Endothelial cell of umbilical vein (primary cell): ENCODE data around the gene CNTNAP2. TPM values are rescaled to one million over a fixed set of nuclear protein-coding genes. Genes with fewer than 3 reads are reported as not detected.

Experiments
- BruUV-seq: library from RNA; stranded (reverse); fragments of 400-500 nt; replicated peaks from 2 replicates; lab custom pipeline; 2021; lab: Mats Ljungman, UMichigan
- CTCF ChIA-PET: fragments of 300-600, 350-600 bp; sonication (Branson Sonifier 250); formaldehyde crosslinking; loops from one replicate; lab custom pipeline; 2021; ENCODE audit warnings: antibody characterized with exemption, inconsistent platforms; lab: Charles Lee
- POLR2A ChIA-PET: fragments of 300-600, 350-600 bp; sonication (Branson Sonifier 250); formaldehyde crosslinking; loops from one replicate; lab custom pipeline; 2021; ENCODE audit warnings: antibody characterized with exemption, inconsistent platforms; lab: Charles Lee
- DNase-seq: peaks from one replicate; pipeline ENCODE4 v3.0.0-alpha.2; 2011; ENCODE audit warnings: low read depth, low spot score
- FAIRE-seq: peaks from 2 replicates; lab custom pipeline; 2011; peaks lifted over from hg19 to GRCh38; lab: Jason Lieb, UNC
- H2AFZ ChIP-seq: 2 replicates; pipeline ENCODE4 v1.6.0; 2012; ENCODE audit warnings: low read depth, low read length, control low read depth, inconsistent platforms
- H3K27ac ChIP-seq: 2 replicates; pipeline ENCODE4 v1.5.1; 2011; ENCODE audit warnings: low read depth, mild to moderate bottlenecking, control low read depth, low read length, moderate library complexity; ENCODE audit not compliant: insufficient read depth
- H3K27me3 ChIP-seq, 2 experiments: 2 replicates each; pipeline versions ENCODE4 v1.6.0 to v1.6.1; 2011; ENCODE audit warnings: low read length in 2 of 2, mixed read lengths in 1 of 2; ENCODE audit not compliant: control insufficient read depth in 2 of 2, insufficient read depth in 2 of 2
- H3K36me3 ChIP-seq, 2 experiments: 2 replicates in 1 of 2; 3 replicates in 1 of 2; pipeline ENCODE4 v1.5.1; 2011; ENCODE audit warnings: low read length in 2 of 2, mild to moderate bottlenecking in 1 of 2, moderate library complexity in 1 of 2; ENCODE audit not compliant: control insufficient read depth in 2 of 2, insufficient read depth in 2 of 2; ENCODE audit errors: extremely low read depth in 1 of 2
- H3K4me1 ChIP-seq: 3 replicates; pipeline ENCODE4 v1.5.1; 2011; ENCODE audit warnings: mild to moderate bottlenecking, low read length; ENCODE audit not compliant: control insufficient read depth, insufficient read depth; ENCODE audit errors: extremely low read depth
- H3K4me2 ChIP-seq: 2 replicates; pipeline ENCODE4 v1.6.1; 2011; ENCODE audit warnings: low read length, control low read depth, mixed read lengths; ENCODE audit not compliant: insufficient read depth
- H3K4me3 ChIP-seq, 3 experiments: fragments of 200-600 bp in 1 of 3; sonication (generic), shearing (Covaris generic) in 1 of 3; replicated peaks in 1 of 3; 2 replicates each; pipeline ENCODE4 v1.5.1; 2011 to 2016; ENCODE audit warnings: control low read depth in 3 of 3, low read length in 3 of 3, mild to moderate bottlenecking in 2 of 3, inconsistent platforms in 1 of 3, low read depth in 1 of 3, moderate library complexity in 1 of 3; ENCODE audit not compliant: insufficient read depth in 1 of 3
- H3K79me2 ChIP-seq: 2 replicates; pipeline ENCODE4 v1.6.0; 2012; ENCODE audit warnings: low read length, inconsistent platforms; ENCODE audit not compliant: control insufficient read depth, insufficient read depth
- H3K9ac ChIP-seq: replicated peaks from 2 replicates; pipeline ENCODE3; 2011; ENCODE audit warnings: low read length, control low read depth; ENCODE audit not compliant: insufficient read depth; ENCODE audit errors: extremely low read depth
- H3K9me1 ChIP-seq: replicated peaks from 3 replicates; pipeline ENCODE4 v1.6.0; 2011; ENCODE audit warnings: mild to moderate bottlenecking, low read length; ENCODE audit not compliant: control insufficient read depth, insufficient read depth; ENCODE audit errors: extremely low read depth
- H3K9me3 ChIP-seq: replicated peaks from 2 replicates; pipeline ENCODE4 v1.5.1; 2012; ENCODE audit warnings: low read length, inconsistent platforms; ENCODE audit not compliant: control insufficient read depth, insufficient read depth
- H4K20me1 ChIP-seq: replicated peaks from 2 replicates; pipeline ENCODE3; 2011; ENCODE audit warnings: mild to moderate bottlenecking, low read length; ENCODE audit not compliant: control insufficient read depth, insufficient read depth; ENCODE audit errors: extremely low read depth
- CTCF ChIP-seq, 2 donors: IDR thresholded peaks; 1 replicate in 1 of 2; 2 replicates in 1 of 2; pipeline ENCODE4 v1.5.1; 2011; ENCODE audit warnings: low read length in 2 of 2, mild to moderate bottlenecking in 2 of 2, moderate library complexity in 2 of 2, control low read depth in 1 of 2, inconsistent platforms in 1 of 2, low read depth in 1 of 2; ENCODE audit not compliant: insufficient read depth in 1 of 2; ENCODE audit errors: extremely low read depth in 1 of 2
- EZH2 ChIP-seq: IDR thresholded peaks from 2 replicates; pipeline ENCODE4 v1.6.1; 2012; ENCODE audit warnings: borderline replicate concordance, low read depth, mild to moderate bottlenecking, moderate library complexity, low read length, inconsistent platforms; ENCODE audit not compliant: severe bottlenecking
- FOS ChIP-seq: IDR thresholded peaks from 2 replicates; pipeline ENCODE4 v1.6.1; 2011; ENCODE audit warnings: mild to moderate bottlenecking, low read length, moderate library complexity, borderline replicate concordance; ENCODE audit not compliant: insufficient read depth
- GATA2 ChIP-seq: IDR thresholded peaks from 2 replicates; pipeline ENCODE4 v1.7.0; 2011; ENCODE audit warnings: low read depth, mild to moderate bottlenecking, moderate library complexity, mixed read lengths, low read length; ENCODE audit not compliant: insufficient read length, insufficient read depth
- JUN ChIP-seq: IDR thresholded peaks from 2 replicates; pipeline ENCODE4 v1.6.1; 2011; ENCODE audit warnings: borderline replicate concordance, low read depth; ENCODE audit not compliant: insufficient read length, insufficient read depth
- MAX ChIP-seq: IDR thresholded peaks from 2 replicates; pipeline ENCODE4 v1.6.1; 2011; ENCODE audit not compliant: insufficient read depth, insufficient read length
- MYC ChIP-seq: IDR thresholded peaks from one replicate; pipeline ENCODE4 v1.6.1; 2011; ENCODE audit warnings: mild to moderate bottlenecking, low read depth, low read length
- POLR2A ChIP-seq: IDR thresholded peaks from 2 replicates; pipeline ENCODE4 v1.6.1; 2012; ENCODE audit warnings: low read depth, mild to moderate bottlenecking, control low read depth, low read length
- POLR2AphosphoS5 ChIP-seq: IDR thresholded peaks from 2 replicates; pipeline ENCODE4 v1.6.1; 2012; ENCODE audit warnings: low read depth, mild to moderate bottlenecking, control low read depth, low read length, moderate library complexity; ENCODE audit not compliant: insufficient read depth
- dilution Hi-C: fragments of 300-500 bp; cut with MboI; formaldehyde crosslinking; loops from one replicate; pipeline ENCODE4 v1.15.0; 2019; ENCODE audit warnings: low sequenced_read_pairs; ENCODE audit not compliant: extremely low pct_ligation_motif_present
- intact Hi-C: fragments of 100-400 bp; cut with micrococcal nuclease; formaldehyde crosslinking; loops from one replicate; pipeline ENCODE4 v1.10.0; 2022
- polyA plus RNA-seq, 4 experiments: library from polyadenylated mRNA; depleted of rRNA in 3 of 4; stranded (reverse) in 3 of 4; unstranded in 1 of 4; fragments of >200 nt; gene quantifications; 2 replicates each; pipeline versions ENCODE4 v1.2.1 to v1.2.3, GENCODE V29; 2011 to 2012; ENCODE audit warnings: missing spikeins in 1 of 4
- total RNA-seq: library from RNA; stranded (reverse); gene quantifications from 2 replicates; pipeline ENCODE4 v1.2.3, GENCODE V29; 2021

The CNTNAP2 gene
- total and polyA plus RNA-seq, 2 donors (not counting 3 experiments of a cell fraction or from before 2014, with no cell fraction given) = not detected

- no peak for TF ChIP-seq POLR2AphosphoS5
- no peak for TF ChIP-seq EZH2
- no peak for TF ChIP-seq FOS
- no peak for TF ChIP-seq GATA2
- no peak for TF ChIP-seq CTCF (IDR thresholded peaks at IDR 0.05; ENCODE audit: extremely low read depth in 1 of 2, insufficient read depth in 1 of 2, low read depth in 1 of 2, low read length in 2 of 2)
- no peaks in the 10 kb centered on the region for H3K27me3 ChIP-seq
- no peak overlapping the region for H3K9ac ChIP-seq
- H3K4me3 ChIP-seq = no peak overlapping the region
- no peak overlapping the region for H3K27ac ChIP-seq
- no peak for FAIRE-seq
- H3K4me2 ChIP-seq = no peak overlapping the region
- intact Hi-C loops (no loop called here), dilution Hi-C loops (no loop called here)
- no peaks in the 10 kb centered on the region for H4K20me1 ChIP-seq
- DNase-seq = no peak
- ChIA-PET CTCF (no interaction called here), POLR2A (no interaction called here)
- no peaks in the 10 kb centered on the region for H3K36me3 ChIP-seq
- no peaks in the 10 kb centered on the region for H3K79me2 ChIP-seq
- peaks cover 2% of the 10 kb centered on the region for H3K9me3 ChIP-seq
- no peak overlapping the region for H2AFZ ChIP-seq
- no peaks in the 10 kb centered on the region for H3K4me1 ChIP-seq
- no peaks in the 10 kb centered on the region for H3K9me1 ChIP-seq
- BruUV-seq = no TSS peak
Observed at GRCh38 chr7:147062897-147063296, 946.3 kb downstream of the CNTNAP2 start.

- intact Hi-C loops = no loop called here
- no peak overlapping the region for H2AFZ ChIP-seq
- no peak overlapping the region for H3K4me2 ChIP-seq
- no peak overlapping the region for H3K27ac ChIP-seq
- DNase-seq = no peak
- POLR2A ChIA-PET = no interaction called here
- no peak overlapping the region for H3K9ac ChIP-seq
- H3K79me2 ChIP-seq = no peaks in the 10 kb centered on the region
- no peak for FAIRE-seq
- H3K4me1 ChIP-seq = no peaks in the 10 kb centered on the region
- dilution Hi-C loops = no loop called here
- H4K20me1 ChIP-seq = no peaks in the 10 kb centered on the region
- CTCF ChIA-PET = no interaction called here
- no peak overlapping the region for H3K4me3 ChIP-seq
- H3K9me3 ChIP-seq = peaks cover 5% of the 10 kb centered on the region
- TF ChIP-seq CTCF (IDR thresholded peaks at IDR 0.05; ENCODE audit: extremely low read depth in 1 of 2, insufficient read depth in 1 of 2, low read depth in 1 of 2, low read length in 2 of 2) (no peak), POLR2AphosphoS5 (no peak), JUN (no peak), GATA2 (no peak), POLR2A (no peak), MYC (no peak), EZH2 (no peak), MAX (no peak)
- BruUV-seq = no TSS peak
- no peaks in the 10 kb centered on the region for H3K27me3 ChIP-seq
- H3K9me1 ChIP-seq = no peaks in the 10 kb centered on the region
- no peaks in the 10 kb centered on the region for H3K36me3 ChIP-seq
Observed at GRCh38 chr7:147068842-147069241, 952.2 kb downstream of the CNTNAP2 start.
